ENCODE measurements around the gene RAB28. TPM values are rescaled to one million over a fixed set of nuclear protein-coding genes. Genes with fewer than 3 reads are reported as not detected.

The RAB28 gene
- total and polyA plus RNA-seq, 2 of the 8 experiments (the other 6 are each of a cell fraction or from before 2014, with no cell fraction given), result 16.0 to 18.7 TPM

DNA sequence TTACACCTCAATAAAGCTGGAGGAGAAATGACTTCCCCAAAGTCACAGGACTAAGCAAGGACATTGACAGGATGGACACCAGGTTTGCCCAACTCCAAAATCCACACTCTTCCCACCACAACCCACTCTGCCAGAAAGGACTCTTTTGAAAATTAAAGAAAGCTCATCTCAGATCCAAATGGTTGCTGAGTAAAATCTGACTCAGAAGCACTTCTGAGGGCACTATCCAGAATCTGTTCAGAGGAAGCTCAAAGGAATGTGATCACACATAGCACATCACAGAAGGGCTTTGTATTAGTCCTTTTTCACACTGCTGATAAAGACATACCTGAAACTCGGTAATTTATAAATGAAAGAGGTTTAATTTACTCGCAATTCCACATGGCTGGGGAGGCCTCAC is 155.5 kb downstream of the RAB28 start:
- Histone ChIP-seq H3K14ac (ENCODE audit: insufficient read length) (no peak overlapping the region), H3K27ac (ENCODE audit: low read depth, low read length) (no peak overlapping the region), H2AFZ (ENCODE audit: low read length) (no peak overlapping the region), H2BK12ac (ENCODE audit: low read depth, low read length) (no peak overlapping the region), H2BK20ac (ENCODE audit: low read length) (no peak overlapping the region), H3K36me3 (ENCODE audit: control insufficient read depth in 2 of 4, insufficient read depth in 4 of 4, low read length in 3 of 4) (no peaks in the 10 kb centered on the region), H3K79me2 (ENCODE audit: control insufficient read depth in 1 of 2, insufficient read depth in 2 of 2, low read length in 2 of 2) (no peaks in the 10 kb centered on the region), H3K27me3 (replicated peaks in 1 of 4; ENCODE audit: control insufficient read depth in 3 of 4, extremely low read depth in 1 of 4, insufficient read depth in 3 of 4, low read length in 3 of 4) (no peaks in the 10 kb centered on the region), H3K9me3 (ENCODE audit: insufficient read depth in 2 of 2, low read depth in 1 of 2, low read length in 1 of 2) (no peaks in the 10 kb centered on the region), H3K23me2 (ENCODE audit: low read depth, low read length) (no peaks in the 10 kb centered on the region), H3K79me1 (ENCODE audit: low read depth, low read length) (no peaks in the 10 kb centered on the region), H3K4me3 (ENCODE audit: extremely low read depth in 1 of 4, insufficient read depth in 2 of 4, low read depth in 3 of 4, low read length in 4 of 4) (no peak overlapping the region), H3K4ac (replicated peaks; ENCODE audit: insufficient read length, low read depth, low read length) (no peak overlapping the region), H4K20me1 (replicated peaks in 1 of 2; ENCODE audit: control insufficient read depth in 1 of 2, insufficient read depth in 2 of 2, low read length in 2 of 2) (no peaks in the 10 kb centered on the region), H4K91ac (replicated peaks; ENCODE audit: insufficient read length, low read length) (no peak overlapping the region), H2BK120ac (replicated peaks; ENCODE audit: low read depth, low read length) (no peak overlapping the region), H4K8ac (ENCODE audit: extremely low read depth, insufficient read depth, low read length) (no peak overlapping the region), H3K18ac (ENCODE audit: extremely low read depth, low read length) (no peak overlapping the region), H3K56ac (replicated peaks; ENCODE audit: insufficient read length, low read depth, low read length) (no peak overlapping the region), H3K4me2 (ENCODE audit: insufficient read depth in 1 of 2, low read depth in 2 of 2, low read length in 2 of 2) (no peak overlapping the region), H2BK15ac (ENCODE audit: low read length) (no peak overlapping the region), H3K9ac (replicated peaks in 1 of 4; ENCODE audit: extremely low read depth in 1 of 4, low read depth in 3 of 4, low read length in 3 of 4) (no peak overlapping the region), H2BK5ac (ENCODE audit: low read depth, low read length) (no peak overlapping the region), H4K5ac (ENCODE audit: insufficient read length, low read depth, low read length) (no peak overlapping the region), H3K4me1 (replicated peaks in 1 of 4; ENCODE audit: control insufficient read depth in 3 of 4, insufficient read depth in 4 of 4, low read length in 3 of 4) (peaks cover 0 to 3% (median 1%) of the 10 kb centered on the region in 4 experiments; a peak in 1 of 7 replicates), H2AK5ac (ENCODE audit: low read depth, low read length) (no peak overlapping the region), H3K23ac (ENCODE audit: insufficient read length) (no peak overlapping the region)
- 86% methylated on average over 2 of the region's 2 CpGs; no CpG with 5 or more reads in 1 of the 2 experiments for WGBS, 2 experiments (ENCODE audit: extremely low coverage in 1 of 2, insufficient coverage in 1 of 2, insufficient read length in 1 of 2, insufficient replicate concordance in 2 of 2, low coverage in 1 of 2, low lambda C conversion rate in 2 of 2, missing lambda C conversion rate in 1 of 2)
- no peak for TF ChIP-seq TEAD4 (IDR thresholded peaks at IDR 0.05; ENCODE audit: low read depth, low read length)
- TF ChIP-seq POU5F1 (IDR thresholded peaks at IDR 0.05; ENCODE audit: low read depth, low read length), result no peak
- no peak for TF ChIP-seq POLR2AphosphoS5 (IDR thresholded peaks at IDR 0.05; ENCODE audit: low read depth, low read length)
- TF ChIP-seq CBX5 (IDR thresholded peaks at IDR 0.05; ENCODE audit: low read depth, low read length), result no peak
- no peak for TF ChIP-seq KDM1A (IDR thresholded peaks at IDR 0.05; ENCODE audit: borderline replicate concordance, low read length)
- TF ChIP-seq, protein P1, sequence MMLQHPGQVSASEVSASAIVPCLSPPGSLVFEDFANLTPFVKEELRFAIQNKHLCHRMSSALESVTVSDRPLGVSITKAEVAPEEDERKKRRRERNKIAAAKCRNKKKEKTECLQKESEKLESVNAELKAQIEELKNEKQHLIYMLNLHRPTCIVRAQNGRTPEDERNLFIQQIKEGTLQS (IDR thresholded peaks at IDR 0.05; ENCODE audit: insufficient read depth, low read depth, low read length), result no peak
- TF ChIP-seq POLR2A (IDR thresholded peaks at IDR 0.05; ENCODE audit: control extremely low read depth in 1 of 2, low read depth in 2 of 2, low read length in 2 of 2), result no peak
- TF ChIP-seq EP300 (IDR thresholded peaks at IDR 0.05; ENCODE audit: borderline replicate concordance in 1 of 2, low read depth in 2 of 2, low read length in 2 of 2), result no peak
- TF ChIP-seq TBP (IDR thresholded peaks at IDR 0.05; ENCODE audit: low read depth, low read length), result no peak
- TF ChIP-seq HDAC6 (IDR thresholded peaks at IDR 0.05; ENCODE audit: low read depth, low read length), result no peak
- CTCF ChIA-PET (ENCODE audit: partially characterized antibody), result interaction anchor here (0.6 kb wide), 1 partner anchor 114 kb away, joined by 3 read pairs; no protein-coding TSS in a partner anchor
- POLR2A ChIA-PET (ENCODE audit: partially characterized antibody), result no interaction called here
- DNase-seq (ENCODE audit: low read depth in 1 of 2, low spot score in 2 of 2) (no peak), FAIRE-seq (no peak)

Measured in H1 (cell line).